Activated T-cell treated with anti-CD3 and anti-CD28 coated beads, Interleukin-2, amount 50 U/mL, for 72 hours (primary cell): ENCODE data around the gene MAP4. TPM values are rescaled to one million over a fixed set of nuclear protein-coding genes. Genes with fewer than 3 reads are reported as not detected.

Source experiments
- ATAC-seq, 2 donors: fragments of 150-1000 bp; cut with Tn5 transposase; replicated peaks in 1 of 2; 2 replicates each; pipeline ENCODE4 v1.10.0; 2021; ENCODE audit warnings: moderate library complexity in 2 of 2, mild to moderate bottlenecking in 1 of 2
- DNase-seq, 2 donors: peaks; one replicate each; pipeline ENCODE4 v3.0.0; 2021 to 2022; ENCODE audit warnings: mixed read lengths in 1 of 2
- H3K27ac Mint-ChIP-seq: one replicate; pipeline ENCODE4 v1.8.0; 2022; ENCODE audit warnings: mild to moderate bottlenecking, moderate library complexity, mixed read lengths
- H3K27me3 Mint-ChIP-seq: one replicate; pipeline ENCODE4 v1.8.0; 2022; ENCODE audit warnings: low read depth, mixed read lengths
- H3K36me3 Mint-ChIP-seq, 2 donors: one replicate each; pipeline ENCODE4 v1.8.0; 2022; ENCODE audit warnings: mixed read lengths in 2 of 2, mild to moderate bottlenecking in 1 of 2; ENCODE audit not compliant: insufficient read depth in 2 of 2
- H3K4me1 Mint-ChIP-seq: one replicate; pipeline ENCODE4 v1.8.0; 2022; ENCODE audit warnings: low read depth, mixed read lengths
- H3K4me3 Mint-ChIP-seq, 2 donors: one replicate each; pipeline ENCODE4 v1.8.0; 2022; ENCODE audit warnings: mild to moderate bottlenecking in 2 of 2, mixed read lengths in 2 of 2, moderate library complexity in 2 of 2
- H3K9me3 Mint-ChIP-seq, 2 donors: one replicate each; pipeline ENCODE4 v1.8.0; 2022; ENCODE audit warnings: mixed read lengths in 2 of 2
- total RNA-seq, 2 donors: library from RNA; stranded (reverse); gene quantifications; one replicate each; pipeline ENCODE4 v1.2.3, GENCODE V29; 2022

The MAP4 gene
- total RNA-seq, 2 donors from 2014 or later = 135 to 149 TPM

DNA sequence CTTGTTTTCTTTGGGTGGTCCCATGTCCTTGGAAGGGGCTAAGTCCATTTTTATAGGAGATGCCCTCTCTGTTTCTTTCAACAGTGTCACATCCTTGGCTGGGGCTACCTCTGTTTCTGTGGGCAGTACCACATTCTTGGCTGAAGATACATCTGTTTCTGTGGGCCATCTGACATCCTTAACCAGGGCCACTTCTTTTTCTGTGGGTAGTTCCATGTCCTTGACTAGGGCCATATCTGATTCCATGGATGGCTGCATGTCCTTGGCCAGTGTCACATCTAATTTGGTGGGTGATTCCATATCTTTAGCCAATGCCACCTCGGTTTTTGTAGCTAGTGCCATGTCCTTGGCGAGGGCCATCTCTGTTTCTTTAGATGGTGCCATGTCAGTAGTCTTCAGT is 99.5 kb downstream of the MAP4 start:
- Mint-ChIP-seq H3K36me3 (peaks cover 5 to 18% of the 10 kb centered on the region in 2 donors), H3K27ac (no peak overlapping the region), H3K9me3 (no peaks in the 10 kb centered on the region), H3K4me1 (peaks cover 5% of the 10 kb centered on the region), H3K27me3 (no peaks in the 10 kb centered on the region), H3K4me3 (no peak overlapping the region)
- DNase-seq (no peak), ATAC-seq (no peak)

DNA sequence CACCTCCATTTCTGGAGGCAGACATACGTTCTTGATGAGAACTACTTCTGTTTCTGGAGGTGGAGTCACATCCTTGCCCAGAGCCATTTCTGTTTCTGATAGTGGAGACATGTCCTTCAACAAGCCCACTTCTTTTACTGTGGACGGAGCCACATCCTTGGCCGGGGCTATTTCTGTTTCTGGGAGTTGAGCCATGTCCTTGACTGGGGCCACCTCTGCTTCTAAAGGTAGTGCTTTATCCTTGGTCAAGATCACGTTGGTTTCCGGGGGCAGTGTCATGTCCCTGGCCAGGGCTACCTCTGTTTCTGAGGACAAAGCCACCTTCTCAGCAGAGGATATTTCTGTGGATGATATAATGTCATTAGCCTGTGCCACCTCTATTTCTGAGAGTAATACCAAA is 100.0 kb downstream of the MAP4 start:
- ATAC-seq = no peak
- no peaks in the 10 kb centered on the region for H3K27me3 Mint-ChIP-seq
- H3K9me3 Mint-ChIP-seq = no peaks in the 10 kb centered on the region
- peaks cover 8% of the 10 kb centered on the region for H3K4me1 Mint-ChIP-seq
- no peak overlapping the region for H3K27ac Mint-ChIP-seq
- DNase-seq = no peak
- H3K4me3 Mint-ChIP-seq = no peak overlapping the region
- peaks cover 6 to 20% of the 10 kb centered on the region in 2 donors for H3K36me3 Mint-ChIP-seq

DNA sequence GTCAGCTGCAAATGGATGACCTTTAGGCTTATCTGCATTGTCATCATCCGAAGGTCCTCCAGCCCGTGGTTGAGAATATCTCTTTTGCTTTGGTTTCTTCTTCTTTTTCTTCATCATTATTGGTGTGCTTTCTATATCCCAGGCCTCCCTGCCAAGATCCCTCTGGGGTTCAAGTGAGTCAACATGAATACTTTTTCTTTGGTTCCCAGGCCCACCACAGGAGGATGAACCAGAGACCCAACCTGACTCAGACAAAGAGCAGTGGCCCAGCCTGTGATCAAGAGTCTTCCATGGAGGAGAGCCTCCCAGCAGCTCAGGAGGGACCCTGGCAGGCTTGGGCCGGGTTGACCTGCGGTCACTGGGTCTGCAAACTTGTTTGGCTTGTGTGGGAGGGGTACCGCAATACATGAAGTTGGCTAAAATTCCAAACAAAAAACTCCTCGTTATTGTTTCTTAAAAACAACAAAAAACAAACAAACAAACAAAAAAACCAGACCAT is 104.2 kb downstream of the MAP4 start:
- Mint-ChIP-seq H3K4me3 (no peak overlapping the region), H3K27ac (no peak overlapping the region), H3K4me1 (peaks cover 12% of the 10 kb centered on the region), H3K36me3 (peaks cover 6 to 20% of the 10 kb centered on the region in 2 donors), H3K27me3 (no peaks in the 10 kb centered on the region), H3K9me3 (no peaks in the 10 kb centered on the region)
- no peak for DNase-seq
- no peak for ATAC-seq

- H3K4me3 Mint-ChIP-seq = no peak overlapping the region
- no peaks in the 10 kb centered on the region for H3K9me3 Mint-ChIP-seq
- H3K36me3 Mint-ChIP-seq = peaks cover 6 to 20% of the 10 kb centered on the region in 2 donors
- DNase-seq = no peak
- peak overlapping the region; percentile 18 for H3K27ac Mint-ChIP-seq
- H3K4me1 Mint-ChIP-seq = peaks cover 12% of the 10 kb centered on the region
- ATAC-seq = peak in 1 of 2 donors; percentile 32
- no peaks in the 10 kb centered on the region for H3K27me3 Mint-ChIP-seq
Measured at GRCh38 chr3:47910777-47911440, 105.3 kb downstream of the MAP4 start.

DNA sequence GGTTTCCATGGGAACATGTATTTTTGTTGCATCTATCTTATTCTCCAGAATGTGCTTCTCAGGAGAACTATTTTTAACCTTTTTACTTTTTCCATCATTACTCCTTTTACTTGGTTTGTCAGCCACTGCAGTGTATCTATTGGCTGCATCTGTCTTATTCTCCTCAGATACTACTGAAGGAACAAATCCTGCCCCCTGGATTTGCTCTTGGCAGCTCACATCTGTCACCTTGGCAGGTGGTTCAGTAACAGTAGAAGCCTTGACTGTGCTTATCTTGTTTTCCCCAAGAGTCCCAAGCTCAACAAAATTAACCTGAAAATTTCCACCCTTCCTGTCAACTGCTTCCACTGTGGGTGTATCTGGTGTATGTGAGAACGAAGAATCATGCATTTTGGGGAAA is 106.0 kb downstream of the MAP4 start:
- Mint-ChIP-seq H3K4me1 (peaks cover 12% of the 10 kb centered on the region), H3K36me3 (peaks cover 6 to 17% of the 10 kb centered on the region in 2 donors), H3K27me3 (no peaks in the 10 kb centered on the region), H3K9me3 (no peaks in the 10 kb centered on the region), H3K27ac (no peak overlapping the region), H3K4me3 (no peak overlapping the region)
- ATAC-seq = no peak
- DNase-seq = no peak

DNA sequence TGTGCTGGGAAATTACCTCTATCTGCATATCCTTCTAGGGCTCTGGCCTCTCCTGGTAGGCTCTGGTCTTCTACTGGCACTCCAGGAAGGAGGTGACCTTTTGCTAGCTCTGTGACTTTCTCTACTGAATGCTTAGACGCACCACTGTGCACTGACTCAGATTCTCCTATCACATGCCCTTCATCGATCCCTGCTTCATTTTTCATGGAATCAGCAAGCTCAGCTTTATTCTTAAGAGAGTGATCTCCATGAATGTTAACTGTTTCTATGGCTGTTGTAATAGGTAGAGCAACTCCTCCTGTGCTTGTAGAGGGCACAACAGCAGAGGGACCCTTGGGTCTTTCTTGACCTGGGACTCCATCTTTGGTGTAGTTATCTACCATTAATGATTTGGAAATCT is 106.6 kb downstream of the MAP4 start:
- Mint-ChIP-seq H3K27ac (no peak overlapping the region), H3K4me3 (no peak overlapping the region), H3K36me3 (peaks cover 4 to 14% of the 10 kb centered on the region in 2 donors), H3K4me1 (peaks cover 12% of the 10 kb centered on the region), H3K9me3 (no peaks in the 10 kb centered on the region), H3K27me3 (no peaks in the 10 kb centered on the region)
- ATAC-seq = no peak
- no peak for DNase-seq

DNA sequence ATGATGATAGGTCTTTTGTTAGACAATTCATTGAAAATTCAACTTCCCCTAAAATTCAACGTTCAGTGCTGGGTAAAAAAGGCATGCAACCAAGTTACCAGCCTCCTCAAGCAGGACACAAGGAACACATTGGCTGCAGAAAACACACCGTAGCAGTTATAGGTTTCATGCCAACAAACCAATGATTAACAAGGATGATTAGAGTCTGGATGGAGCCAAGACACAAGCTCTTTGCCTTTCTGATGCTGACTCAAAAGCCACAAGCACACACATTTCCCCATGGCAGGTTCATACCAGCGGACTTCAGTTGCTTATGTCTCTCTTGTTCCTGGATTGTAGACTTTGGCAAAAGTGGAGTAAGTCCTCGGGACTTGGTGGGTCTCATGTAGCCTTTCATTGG is 107.5 kb downstream of the MAP4 start:
- no peak for DNase-seq
- Mint-ChIP-seq H3K9me3 (no peaks in the 10 kb centered on the region), H3K4me1 (peaks cover 12% of the 10 kb centered on the region), H3K27ac (no peak overlapping the region), H3K36me3 (peaks cover 4 to 14% of the 10 kb centered on the region in 2 donors), H3K4me3 (no peak overlapping the region), H3K27me3 (no peaks in the 10 kb centered on the region)
- no peak for ATAC-seq

- Mint-ChIP-seq H3K36me3 (peaks cover 4 to 14% of the 10 kb centered on the region in 2 donors), H3K9me3 (no peaks in the 10 kb centered on the region), H3K4me1 (peaks cover 12% of the 10 kb centered on the region), H3K27ac (no peak overlapping the region), H3K4me3 (no peak overlapping the region), H3K27me3 (no peaks in the 10 kb centered on the region)
- ATAC-seq (no peak), DNase-seq (no peak)
Measured at GRCh38 chr3:47907784-47908183, 108.4 kb downstream of the MAP4 start.

GRCh38 chr3:47902746-47903145 is 113.5 kb downstream of the MAP4 start:
- Mint-ChIP-seq H3K27ac (no peak overlapping the region), H3K4me3 (no peak overlapping the region), H3K36me3 (peaks cover 0 to 1% of the 10 kb centered on the region in 2 donors), H3K9me3 (no peaks in the 10 kb centered on the region), H3K27me3 (no peaks in the 10 kb centered on the region), H3K4me1 (no peaks in the 10 kb centered on the region)
- no peak for DNase-seq
- ATAC-seq = no peak

DNA sequence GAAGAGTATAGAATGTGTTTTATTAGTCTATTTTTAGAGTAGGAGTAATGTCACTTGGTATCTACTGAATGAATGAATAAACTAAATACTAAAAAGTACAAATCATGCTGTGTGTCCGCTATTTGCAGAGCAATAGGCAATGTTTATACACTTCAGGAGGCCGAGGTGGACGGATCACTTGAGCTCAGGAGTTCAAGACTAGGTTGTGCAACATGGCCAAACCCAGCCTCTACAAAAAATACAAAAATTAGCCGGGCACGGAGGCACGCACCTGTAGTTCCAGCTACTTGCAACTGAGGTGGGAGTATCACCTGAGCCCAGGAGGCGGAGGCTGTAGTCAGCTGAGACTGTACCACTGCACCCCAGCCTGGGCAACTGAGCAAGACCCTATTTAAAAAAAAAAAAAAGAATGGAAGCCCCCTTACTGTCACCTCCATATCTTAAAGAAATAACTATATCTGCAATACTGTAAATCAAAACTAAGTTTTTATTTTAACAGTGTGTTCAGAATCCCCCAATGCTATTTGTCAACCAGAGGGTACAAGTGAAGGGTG is 114.9 kb downstream of the MAP4 start:
- Mint-ChIP-seq H3K4me3 (no peak overlapping the region), H3K27me3 (no peaks in the 10 kb centered on the region), H3K4me1 (no peaks in the 10 kb centered on the region), H3K9me3 (no peaks in the 10 kb centered on the region), H3K36me3 (peaks cover 0 to 1% of the 10 kb centered on the region in 2 donors), H3K27ac (no peak overlapping the region)
- DNase-seq (no peak), ATAC-seq (no peak)

DNA sequence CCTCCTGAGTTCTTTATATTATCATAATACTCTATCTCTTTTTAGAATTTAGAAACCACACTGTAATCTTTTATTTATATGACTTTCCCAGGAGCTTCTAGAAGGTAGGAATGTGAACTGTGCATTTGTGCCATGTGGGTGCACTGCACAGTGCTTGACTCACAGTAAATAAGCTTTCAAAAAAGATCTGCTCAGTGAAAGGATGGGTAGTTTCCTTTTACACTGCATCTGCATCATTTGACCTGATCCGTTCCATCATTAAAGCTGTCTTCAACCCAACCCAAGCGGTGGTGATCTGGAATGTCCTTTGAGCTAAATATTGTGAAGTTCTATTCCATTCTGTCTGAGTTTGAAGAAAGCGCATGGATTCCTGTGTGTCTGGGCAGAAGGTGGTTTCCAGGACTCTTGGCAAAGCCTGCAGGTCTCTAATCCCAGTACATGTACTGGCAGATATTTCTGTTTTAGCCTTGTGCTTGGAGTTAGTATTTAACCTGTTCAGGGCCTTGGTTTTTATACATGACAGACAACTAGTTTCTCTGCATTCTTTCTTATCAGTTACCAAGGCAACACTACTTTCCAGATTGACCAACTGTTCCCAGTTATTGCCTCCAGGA is 116.6 kb downstream of the MAP4 start:
- Mint-ChIP-seq H3K4me1 (no peaks in the 10 kb centered on the region), H3K4me3 (no peak overlapping the region), H3K9me3 (no peaks in the 10 kb centered on the region), H3K36me3 (no peaks in the 10 kb centered on the region), H3K27ac (no peak overlapping the region), H3K27me3 (no peaks in the 10 kb centered on the region)
- no peak for ATAC-seq
- no peak for DNase-seq

GRCh38 chr3:47897954-47898353 is 118.3 kb downstream of the MAP4 start:
- ATAC-seq (no peak), DNase-seq (no peak)
- H3K4me1 Mint-ChIP-seq = no peaks in the 10 kb centered on the region
- H3K27ac Mint-ChIP-seq = no peak overlapping the region
- no peaks in the 10 kb centered on the region for H3K36me3 Mint-ChIP-seq
- H3K4me3 Mint-ChIP-seq = no peak overlapping the region
- no peaks in the 10 kb centered on the region for H3K9me3 Mint-ChIP-seq
- no peaks in the 10 kb centered on the region for H3K27me3 Mint-ChIP-seq

GRCh38 chr3:47896736-47897135 is 119.5 kb downstream of the MAP4 start:
- no peak overlapping the region for H3K27ac Mint-ChIP-seq
- no peaks in the 10 kb centered on the region for H3K36me3 Mint-ChIP-seq
- H3K4me3 Mint-ChIP-seq = no peak overlapping the region
- DNase-seq (no peak), ATAC-seq (no peak)
- no peaks in the 10 kb centered on the region for H3K4me1 Mint-ChIP-seq
- H3K9me3 Mint-ChIP-seq = no peaks in the 10 kb centered on the region
- H3K27me3 Mint-ChIP-seq = no peaks in the 10 kb centered on the region
